Cardiac atrium fibroblast (primary cell): ENCODE measurements around the gene COL20A1. TPM values are rescaled to one million over a fixed set of nuclear protein-coding genes. Genes with fewer than 3 reads are reported as not detected.

Experiments used
- total RNA-seq: library from RNA; depleted of rRNA; stranded (reverse); fragments of >200 nt; gene quantifications from 2 replicates; pipeline ENCODE4 v1.2.3, GENCODE V29; 2015

Gene COL20A1
- total RNA-seq, result not detected in 2 replicates

DNA sequence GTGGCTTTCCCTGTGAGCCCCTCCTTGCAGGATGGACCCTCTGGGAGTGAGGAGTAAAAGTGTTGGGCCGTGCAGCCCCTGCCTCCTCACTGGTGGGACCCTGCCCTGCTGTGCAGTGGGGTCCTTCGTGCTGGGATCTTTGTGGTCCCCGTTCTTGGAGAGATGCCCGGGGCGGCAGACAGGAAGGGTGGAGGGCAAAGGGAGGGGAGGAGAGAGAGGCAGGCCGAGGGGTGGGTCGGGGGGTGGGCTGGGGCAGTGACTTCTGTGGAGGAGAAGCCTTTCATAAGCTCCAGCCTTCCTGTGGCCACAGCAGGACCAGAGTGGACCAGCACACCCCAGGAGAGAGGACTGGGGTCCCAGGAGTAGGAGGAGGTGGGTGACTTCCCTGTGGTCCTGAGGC, at the start of gene COL20A1:
COL20A1 (plus strand) TSS at position 283 of the 400 bp plus-strand sequence. CDS start 1,922 bp downstream, outside the sequence.

DNA sequence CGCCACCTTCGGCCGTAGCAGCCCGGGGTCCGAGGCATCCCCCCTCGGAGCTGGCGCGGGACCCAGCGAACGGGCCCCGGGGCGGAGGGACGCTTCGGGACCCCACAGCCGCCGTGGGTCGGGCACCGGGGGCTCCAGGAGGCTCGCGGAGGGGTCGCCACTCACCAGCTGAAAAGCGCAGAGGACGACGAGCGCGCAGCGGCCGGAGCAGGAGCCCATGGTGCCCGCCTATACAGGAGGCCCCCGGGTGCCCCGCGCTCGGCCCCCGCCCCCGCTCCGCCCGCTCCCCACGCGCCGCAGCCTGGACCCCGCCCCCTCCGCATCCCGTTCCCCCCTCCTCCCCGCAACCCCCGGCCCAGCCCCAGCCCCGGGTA, 38.8 kb upstream of the COL20A1 start, which contains the start of gene NKAIN4:
NKAIN4 (minus strand) TSS at position 232 of the 374 bp plus-strand sequence; CDS start at position 219, 13 bp downstream.

GRCh38 chr20:63272105-63273058, 20.6 kb upstream of the COL20A1 start, which contains the start of gene ARFGAP1:
ARFGAP1 (plus strand) TSS chr20:63272813; CDS start chr20:63275581, 2,768 bp downstream.

GRCh38 chr20:63360850-63361518, 68.0 kb downstream of the COL20A1 start, which contains the start of gene CHRNA4:
CHRNA4 (minus strand) TSS chr20:63361349; CDS start chr20:63361165, 184 bp downstream.

Other genes starting within 250 kb of the COL20A1 start
- 19.3 and 21.9 TPM in 2 replicates for gene YTHDF1, start 77.1 kb upstream of the COL20A1 start, total RNA-seq
- gene BIRC7, start 57.3 kb upstream of the COL20A1 start, total RNA-seq, result not detected in 2 replicates
- not detected in 2 replicates for gene NKAIN4, start 38.7 kb upstream of the COL20A1 start, total RNA-seq
- 77.6 and 119 TPM in 2 replicates for gene ARFGAP1, start 20.4 kb upstream of the COL20A1 start, total RNA-seq
- gene CHRNA4, start 68.2 kb downstream of the COL20A1 start, total RNA-seq, result not detected in 2 replicates
- gene KCNQ2, start 179.5 kb downstream of the COL20A1 start, total RNA-seq, result not detected in 2 replicates
- 2.4 and 2.5 TPM in 2 replicates for gene EEF1A2, start 205.9 kb downstream of the COL20A1 start, total RNA-seq
- gene PPDPF, start 227.6 kb downstream of the COL20A1 start, total RNA-seq, result 136 and 228 TPM in 2 replicates
- gene PTK6, start 244.2 kb downstream of the COL20A1 start, total RNA-seq, result not detected in 2 replicates